ENCODE data around the gene ARL3.

GRCh38 chr10:102691285-102692066 lies 22.7 kb downstream of the ARL3 start:
- TF ChIP-seq CTCF (IDR thresholded peaks at IDR 0.05) = no peak
- TF ChIP-seq EP300 (IDR thresholded peaks at IDR 0.05; ENCODE audit: low read depth) = no peak
